Cardiac fibroblast (primary cell): Measurements from ENCODE around the gene PAX5.
"Not testable (repeated sequence)": the region's sequence is repeated elsewhere in the genome, so short reads cannot be mapped to it uniquely, and the experiment has no call there.

Experiments used
- DNase-seq, 2 donors: peaks; one replicate each; pipeline versions ENCODE4 v3.0.0 to v3.0.0-alpha.2; 2010; ENCODE audit warnings: low read depth in 2 of 2
- H3K4me3 ChIP-seq, 2 donors: replicated peaks in 1 of 2; 1 replicate in 1 of 2; 2 replicates in 1 of 2; pipeline ENCODE4 v1.5.1; 2011; ENCODE audit warnings: low read depth in 2 of 2, low read length in 2 of 2, mild to moderate bottlenecking in 2 of 2, moderate library complexity in 1 of 2
- CTCF ChIP-seq: IDR thresholded peaks from one replicate; pipeline ENCODE4 v1.5.1; 2011; ENCODE audit warnings: low read depth, mild to moderate bottlenecking, low read length, inconsistent platforms

PAX5 gene

DNA sequence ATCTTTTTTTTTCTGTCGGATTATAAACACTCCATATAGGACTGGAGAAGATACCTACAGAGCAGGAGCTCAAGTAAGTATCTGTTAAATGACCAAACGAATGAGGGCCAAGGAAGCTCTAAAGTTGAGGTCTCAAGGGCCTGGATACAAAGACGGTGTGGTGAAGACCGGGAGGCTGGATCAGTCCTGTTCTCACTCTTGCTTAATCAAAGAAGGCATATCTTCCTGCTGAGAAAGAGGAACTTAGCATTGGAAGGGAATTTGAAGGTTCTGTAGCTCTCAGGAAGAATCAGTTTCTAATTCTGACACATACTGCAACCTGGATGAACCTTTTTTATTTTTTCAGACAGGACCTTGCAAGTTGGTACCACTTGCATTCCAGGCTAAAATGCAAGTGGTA, 28.3 kb upstream of the PAX5 start:
- no peak for TF ChIP-seq CTCF
- no peak overlapping the region for H3K4me3 ChIP-seq
- no peak for DNase-seq

DNA sequence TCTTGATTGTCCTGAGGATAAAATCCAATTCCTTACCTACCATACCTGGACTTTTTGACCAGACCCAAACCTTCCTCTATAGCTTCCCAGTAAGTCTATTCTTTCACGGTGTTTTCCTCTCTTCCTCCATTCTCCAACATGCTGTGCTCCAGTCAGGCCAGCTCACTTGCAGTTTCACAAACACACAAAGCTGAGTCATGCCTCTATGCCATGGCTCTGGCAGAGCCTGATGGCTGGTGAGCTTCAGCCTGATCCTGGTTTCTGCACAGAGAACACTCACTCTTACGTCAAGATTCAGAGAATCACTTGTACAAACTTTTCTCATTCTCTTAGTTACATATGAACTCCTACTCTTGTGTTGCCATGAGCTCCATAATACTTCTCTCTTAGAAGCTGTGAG, 27.7 kb upstream of the PAX5 start:
- TF ChIP-seq CTCF: no peak
- DNase-seq: peak in 1 of 2 donors; percentile 53

GRCh38 chr9:37060833-37061232, 26.8 kb upstream of the PAX5 start:
- TF ChIP-seq CTCF: no peak
- H3K4me3 ChIP-seq: no peak overlapping the region
- no peak for DNase-seq

More for the DNA sequence above, 27.7 kb upstream of the PAX5 start:
- H3K4me3 ChIP-seq: no peak overlapping the region

DNA sequence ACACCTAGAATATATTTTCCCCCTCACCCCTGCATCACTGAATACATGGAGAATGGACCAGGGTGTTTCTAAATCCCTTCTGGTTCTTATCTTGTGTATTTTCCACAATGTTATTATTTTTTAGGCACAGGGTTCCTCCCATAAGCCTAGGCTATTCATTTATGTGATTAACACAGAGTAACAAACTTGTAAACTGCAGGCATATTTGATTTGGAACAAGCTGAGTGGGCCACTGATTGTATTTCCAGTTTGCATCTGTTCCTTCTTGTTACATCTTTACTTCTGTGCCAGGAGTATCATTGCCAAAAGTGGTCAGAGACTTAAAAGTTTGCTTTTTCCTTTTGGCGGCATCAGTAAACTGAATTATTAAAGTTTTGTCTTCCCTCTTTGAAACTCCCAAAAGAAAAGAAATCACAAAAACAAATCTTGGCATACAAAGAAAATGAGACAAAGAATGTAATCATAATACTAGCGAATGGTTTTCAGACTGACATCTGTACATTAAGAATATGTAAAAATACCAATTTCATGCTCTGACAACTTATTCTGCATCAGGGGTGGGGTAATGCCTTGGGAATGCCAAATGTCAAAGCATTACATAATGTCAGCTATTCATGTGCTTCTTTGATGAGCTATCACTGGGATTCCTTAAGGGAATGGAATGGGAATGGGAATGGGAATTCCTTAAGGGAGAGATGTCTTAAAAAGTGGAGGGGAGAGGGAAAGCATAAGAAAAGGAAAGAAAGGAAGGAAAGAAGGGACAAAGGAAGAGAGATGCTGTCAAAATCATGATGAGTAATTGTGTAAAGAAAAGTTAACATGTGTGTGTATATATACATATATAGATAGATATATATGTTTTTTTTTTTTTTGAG, 22.2 kb upstream of the PAX5 start:
- DNase-seq: no peak
- no peak for TF ChIP-seq CTCF
- H3K4me3 ChIP-seq: no peak overlapping the region

DNA sequence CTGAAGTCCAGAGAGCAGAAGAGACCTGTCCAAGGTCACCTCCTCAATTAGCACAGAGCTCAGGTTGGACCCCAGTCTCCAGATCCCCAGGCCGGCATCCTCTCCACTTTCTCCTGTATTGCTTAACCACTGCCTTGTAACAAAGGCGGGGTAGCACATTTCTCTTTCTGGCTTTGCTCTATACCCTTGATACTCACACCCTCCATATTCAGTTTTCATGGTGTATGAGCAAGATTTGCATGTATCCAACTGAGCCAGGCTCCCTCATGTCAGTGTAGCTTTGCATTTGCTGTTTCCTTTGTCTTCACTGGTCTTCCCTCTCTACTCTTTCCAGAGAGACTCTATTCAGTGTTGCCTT, 20.3 kb upstream of the PAX5 start:
- not testable (repeated sequence) for DNase-seq, H3K4me3 ChIP-seq

DNA sequence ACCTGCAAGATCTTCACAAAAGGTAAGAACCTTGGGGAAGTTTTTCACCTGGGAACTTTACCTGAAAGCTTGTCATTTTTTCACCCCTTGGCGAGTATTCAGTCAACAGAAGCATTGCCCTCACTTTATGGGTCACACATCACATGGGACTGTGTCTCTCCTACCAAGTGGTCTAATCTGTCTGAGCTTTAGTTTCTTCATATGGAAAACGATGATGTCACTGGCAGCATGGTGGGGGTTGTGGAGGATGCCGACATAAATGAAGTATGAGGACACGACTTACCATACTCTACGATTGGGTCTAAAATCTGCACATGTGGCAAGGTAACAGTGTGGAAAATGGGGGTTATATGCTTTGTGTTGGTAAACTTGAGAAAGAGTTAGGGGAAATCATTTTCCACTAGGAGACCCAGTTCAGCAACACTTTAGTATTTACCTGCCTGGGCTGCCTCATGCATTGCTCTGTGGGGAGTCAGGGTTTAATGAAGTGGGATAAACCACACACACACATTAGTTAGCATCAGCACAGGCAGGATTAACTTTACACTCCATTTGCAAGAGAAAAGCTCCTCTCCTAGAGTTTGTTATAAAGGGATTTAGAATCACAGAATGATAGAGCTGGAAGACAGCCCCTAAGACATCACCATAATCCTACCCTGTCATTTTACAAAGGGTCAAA, 19.8 kb upstream of the PAX5 start:
- DNase-seq: no peak
- no peak for TF ChIP-seq CTCF
- H3K4me3 ChIP-seq: no peak overlapping the region

- no peak overlapping the region for H3K4me3 ChIP-seq
- DNase-seq: no peak
- no peak for TF ChIP-seq CTCF
Measured at GRCh38 chr9:37046683-37047082, 12.6 kb upstream of the PAX5 start.
